Liver (tissue), 9 donors: ENCODE measurements around the gene USP6NL. TPM values are rescaled to one million over a fixed set of nuclear protein-coding genes. Genes with fewer than 3 reads are reported as not detected.

Experiments
- DNase-seq: peaks from one replicate; pipeline ENCODE4 v3.0.0-alpha.2; 2017; ENCODE audit warnings: low spot score
- H3K27ac ChIP-seq, 2 donors: one replicate each; pipeline ENCODE4 v1.7.0; 2013; ENCODE audit warnings: inconsistent platforms in 2 of 2, low read length in 2 of 2, control low read depth in 1 of 2, low read depth in 1 of 2, mild to moderate bottlenecking in 1 of 2
- H3K27me3 ChIP-seq, 4 donors: one replicate each; pipeline versions ENCODE4 v1.6.1 to v1.7.0; 2013; ENCODE audit warnings: low read length in 3 of 4, inconsistent platforms in 1 of 4, mild to moderate bottlenecking in 1 of 4, moderate library complexity in 1 of 4; ENCODE audit not compliant: control insufficient read depth in 4 of 4, insufficient read depth in 4 of 4
- H3K36me3 ChIP-seq, 4 donors: one replicate each; pipeline versions ENCODE4 v1.6.1 to v1.7.0; 2013; ENCODE audit warnings: low read length in 3 of 4, mild to moderate bottlenecking in 3 of 4, low read depth in 1 of 4, moderate library complexity in 1 of 4; ENCODE audit not compliant: control insufficient read depth in 4 of 4, insufficient read depth in 3 of 4
- H3K4me1 ChIP-seq, 4 donors: one replicate each; pipeline versions ENCODE4 v1.6.1 to v1.7.0; 2013; ENCODE audit warnings: low read length in 3 of 4, mild to moderate bottlenecking in 3 of 4, moderate library complexity in 1 of 4; ENCODE audit not compliant: control insufficient read depth in 4 of 4, insufficient read depth in 4 of 4
- H3K4me3 ChIP-seq, 3 donors: one replicate each; pipeline versions ENCODE4 v1.6.1 to v1.7.0; 2013; ENCODE audit warnings: low read length in 3 of 3, control low read depth in 1 of 3, low read depth in 1 of 3, mild to moderate bottlenecking in 1 of 3
- H3K9ac ChIP-seq, 2 donors: one replicate each; pipeline ENCODE4 v1.7.0; 2013; ENCODE audit warnings: low read length in 2 of 2, mild to moderate bottlenecking in 2 of 2, moderate library complexity in 2 of 2, control low read depth in 1 of 2, low read depth in 1 of 2
- H3K9me3 ChIP-seq, 4 donors: one replicate each; pipeline versions ENCODE4 v1.6.1 to v1.7.0; 2013; ENCODE audit warnings: low read length in 3 of 4; ENCODE audit not compliant: control insufficient read depth in 4 of 4
- ATF3 ChIP-seq: IDR thresholded peaks from 2 replicates; pipeline ENCODE4 v1.6.1; 2016; ENCODE audit warnings: antibody characterized with exemption
- CTCF ChIP-seq: fragments of 150-350 bp; IDR thresholded peaks from 2 replicates; pipeline ENCODE4 v1.5.1; 2017; ENCODE audit warnings: improper control_type of control experiment, low read depth, low read length; ENCODE audit not compliant: missing input control
- EGR1 ChIP-seq, 2 donors: IDR thresholded peaks; 2 replicates each; pipeline ENCODE4 v1.6.1; 2016 to 2018; ENCODE audit warnings: antibody characterized with exemption in 2 of 2, low read depth in 2 of 2
- FOXA1 ChIP-seq: IDR thresholded peaks from 2 replicates; pipeline ENCODE4 v1.6.1; 2016; ENCODE audit warnings: antibody characterized with exemption
- FOXA2 ChIP-seq: IDR thresholded peaks from 2 replicates; pipeline ENCODE4 v1.6.1; 2016; ENCODE audit warnings: antibody characterized with exemption
- GABPA ChIP-seq, 2 donors: IDR thresholded peaks in 1 of 2; conservative IDR thresholded peaks in 1 of 2; 2 replicates each; pipeline ENCODE4 v1.6.1; 2016; ENCODE audit warnings: antibody characterized with exemption in 2 of 2, mild to moderate bottlenecking in 1 of 2, moderate library complexity in 1 of 2
- HNF4A ChIP-seq, 2 donors: conservative IDR thresholded peaks; 2 replicates each; pipeline ENCODE4 v1.6.1; 2016; ENCODE audit warnings: antibody characterized with exemption in 2 of 2, mild to moderate bottlenecking in 2 of 2
- HNF4G ChIP-seq: IDR thresholded peaks from 2 replicates; pipeline ENCODE4 v1.6.1; 2016; ENCODE audit warnings: antibody characterized with exemption
- JUND ChIP-seq, 2 donors: IDR thresholded peaks; 2 replicates each; pipeline ENCODE4 v1.6.1; 2016; ENCODE audit warnings: antibody characterized with exemption in 2 of 2
- NR2F2 ChIP-seq: IDR thresholded peaks from 2 replicates; pipeline ENCODE4 v1.6.1; 2016; ENCODE audit warnings: antibody characterized with exemption
- RAD21 ChIP-seq, 2 donors: IDR thresholded peaks; 2 replicates each; pipeline ENCODE4 v1.6.1; 2016; ENCODE audit warnings: antibody characterized with exemption in 2 of 2, mild to moderate bottlenecking in 2 of 2
- REST ChIP-seq: IDR thresholded peaks from 2 replicates; pipeline ENCODE4 v1.6.1; 2016; ENCODE audit warnings: antibody characterized with exemption, mild to moderate bottlenecking
- RXRA ChIP-seq, 2 donors: IDR thresholded peaks; 2 replicates each; pipeline ENCODE4 v1.6.1; 2017 to 2018; ENCODE audit warnings: antibody characterized with exemption in 2 of 2, mild to moderate bottlenecking in 1 of 2
- SP1 ChIP-seq: IDR thresholded peaks from 2 replicates; pipeline ENCODE4 v1.6.1; 2018; ENCODE audit warnings: antibody characterized with exemption, mild to moderate bottlenecking
- TAF1 ChIP-seq: conservative IDR thresholded peaks from 2 replicates; pipeline ENCODE4 v1.6.1; 2016; ENCODE audit warnings: antibody characterized with exemption, mild to moderate bottlenecking
- YY1 ChIP-seq: IDR thresholded peaks from 2 replicates; pipeline ENCODE4 v1.6.1; 2016; ENCODE audit warnings: antibody characterized with exemption, mild to moderate bottlenecking
- ZBTB33 ChIP-seq: IDR thresholded peaks from 2 replicates; pipeline ENCODE4 v1.6.1; 2016; ENCODE audit warnings: antibody characterized with exemption
- WGBS: extraction: QIAGEN DNeasy Blood & Tissue Kit; methylation state at CpG from one replicate; pipeline ENCODE4 v1.1.7; 2013; 5-methylcytosine and 5-hydroxymethylcytosine counted together
- polyA plus RNA-seq, 2 donors: library from polyadenylated mRNA; stranded (reverse) in 1 of 2; unstranded in 1 of 2; fragments of 200-250 nt in 1 of 2; fragments of >200 nt in 1 of 2; fragmentation: Nextera tagmentation in 1 of 2; extraction: Ambion mirVana in 1 of 2; gene quantifications; one replicate each; pipeline versions ENCODE4 v1.2.1 to v1.2.3, GENCODE V29; 2013 to 2015
- total RNA-seq, 2 donors: library from RNA; depleted of rRNA; stranded (reverse); fragments of >200 nt; gene quantifications; one replicate each; pipeline ENCODE4 v1.2.3, GENCODE V29; 2014
- donor health status: healthy.
- donor health status: healthy.
- donor health status: healthy.
- donor health status: healthy.
- donor health status: healthy.

Gene USP6NL
- total and polyA plus RNA-seq, 4 donors, result 3.8 to 15.0 (median 10.2) TPM

- TF ChIP-seq CTCF, result no peak
- no peak for TF ChIP-seq YY1
Measured at GRCh38 chr10:11493646-11494045, 117.8 kb downstream of the USP6NL start (continued).

GRCh38 chr10:11491087-11491486 is 120.4 kb downstream of the USP6NL start:
- Histone ChIP-seq H3K9ac (no peak overlapping the region), H3K36me3 (peaks cover 1 to 40% (median 17%) of the 10 kb centered on the region in 4 donors), H3K4me1 (no peaks in the 10 kb centered on the region), H3K27me3 (no peaks in the 10 kb centered on the region), H3K9me3 (no peaks in the 10 kb centered on the region), H3K27ac (no peak overlapping the region), H3K4me3 (no peak overlapping the region)
- no peak for DNase-seq
- no peak for TF ChIP-seq ZBTB33
- 96% methylated on average over 2 of the region's 2 CpGs for WGBS

GRCh38 chr10:11489591-11489990 is 121.9 kb downstream of the USP6NL start:
- 95% methylated on average over 2 of the region's 2 CpGs for WGBS

More at GRCh38 chr10:11489591-11489990, 121.9 kb downstream of the USP6NL start:
- no peaks in the 10 kb centered on the region for H3K27me3 ChIP-seq
- no peak overlapping the region for H3K9ac ChIP-seq
- H3K4me1 ChIP-seq, result no peaks in the 10 kb centered on the region
- H3K4me3 ChIP-seq, result no peak overlapping the region
- H3K27ac ChIP-seq, result no peak overlapping the region
- TF ChIP-seq HNF4A (conservative IDR thresholded peaks at IDR 0.05) (no peak), JUND (IDR thresholded peaks at IDR 0.05) (no peak), NR2F2 (no peak), YY1 (no peak), HNF4G (no peak), ZBTB33 (no peak), GABPA (IDR thresholded peaks at IDR 0.05 in 1 of 2, conservative IDR thresholded peaks at IDR 0.05 in 1 of 2) (no peak), FOXA1 (no peak), TAF1 (no peak), RXRA (IDR thresholded peaks at IDR 0.05) (no peak), REST (no peak), RAD21 (IDR thresholded peaks at IDR 0.05) (no peak), ATF3 (no peak), EGR1 (IDR thresholded peaks at IDR 0.05; ENCODE audit: low read depth in 2 of 2) (no peak), FOXA2 (no peak), SP1 (no peak)
- H3K9me3 ChIP-seq, result no peaks in the 10 kb centered on the region
- peaks cover 1 to 38% (median 17%) of the 10 kb centered on the region in 4 donors for H3K36me3 ChIP-seq
- DNase-seq, result no peak
